WTC11 (cell line): ENCODE data around the gene PPARD.

Experiments used
- NR2C2 ChIP-seq: sonication (generic); formaldehyde crosslinking; IDR thresholded peaks from 2 replicates; pipeline ENCODE4 v1.8.0; 2022; ENCODE audit warnings: mild to moderate bottlenecking, missing genetic modification reagents
- TF ChIP-seq, protein P1 (sequence below): fragments of 200-600 bp; IDR thresholded peaks from 2 replicates; pipeline ENCODE4 v1.8.0; 2022; ENCODE audit warnings: antibody characterized with exemption
- TF ChIP-seq, protein P2 (sequence below): sonication (generic); formaldehyde crosslinking; IDR thresholded peaks from 2 replicates; pipeline ENCODE4 v1.8.1; 2023; ENCODE audit warnings: mild to moderate bottlenecking, missing genetic modification reagents, borderline replicate concordance

DNA sequence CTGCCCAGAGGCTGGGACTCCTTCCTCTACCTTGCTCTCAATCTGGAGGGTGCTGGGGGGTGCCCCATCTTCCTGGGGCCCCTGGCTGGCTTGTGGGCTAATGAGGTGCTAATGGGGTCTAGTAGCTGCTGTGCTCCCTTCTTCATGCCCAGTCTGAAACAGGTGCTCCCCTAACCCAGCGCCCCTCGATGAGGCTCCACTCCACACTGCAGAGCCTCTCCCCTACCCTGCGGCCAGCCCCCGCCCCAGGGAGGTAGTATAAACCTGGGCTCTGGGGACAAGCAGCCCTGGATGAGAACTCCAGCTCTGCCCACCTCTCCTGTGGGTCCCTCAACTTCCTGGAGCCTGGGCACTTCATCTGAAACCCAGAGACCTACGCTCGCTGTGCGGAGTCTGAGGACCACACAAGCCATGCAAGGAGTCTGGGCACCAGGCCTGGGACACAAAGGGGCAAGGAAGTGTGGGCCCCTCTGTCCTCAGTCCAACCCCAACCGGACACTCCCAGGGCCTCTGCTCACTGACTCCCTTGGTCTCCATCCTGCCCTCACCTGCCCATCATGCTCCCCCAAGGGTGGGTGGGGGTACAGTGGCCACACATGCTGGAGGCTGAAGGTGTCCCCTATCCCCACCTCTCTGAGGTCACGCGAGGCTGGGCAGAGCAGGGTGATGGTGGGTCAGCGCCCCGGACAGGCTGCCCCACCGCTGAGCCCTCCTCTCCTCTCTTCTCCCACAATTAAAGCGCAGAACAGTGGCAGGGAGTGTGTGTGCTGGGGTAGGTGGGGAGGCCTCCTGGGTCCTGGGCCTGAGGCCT lies 132.0 kb downstream of the PPARD start:
- TF ChIP-seq, protein P1, sequence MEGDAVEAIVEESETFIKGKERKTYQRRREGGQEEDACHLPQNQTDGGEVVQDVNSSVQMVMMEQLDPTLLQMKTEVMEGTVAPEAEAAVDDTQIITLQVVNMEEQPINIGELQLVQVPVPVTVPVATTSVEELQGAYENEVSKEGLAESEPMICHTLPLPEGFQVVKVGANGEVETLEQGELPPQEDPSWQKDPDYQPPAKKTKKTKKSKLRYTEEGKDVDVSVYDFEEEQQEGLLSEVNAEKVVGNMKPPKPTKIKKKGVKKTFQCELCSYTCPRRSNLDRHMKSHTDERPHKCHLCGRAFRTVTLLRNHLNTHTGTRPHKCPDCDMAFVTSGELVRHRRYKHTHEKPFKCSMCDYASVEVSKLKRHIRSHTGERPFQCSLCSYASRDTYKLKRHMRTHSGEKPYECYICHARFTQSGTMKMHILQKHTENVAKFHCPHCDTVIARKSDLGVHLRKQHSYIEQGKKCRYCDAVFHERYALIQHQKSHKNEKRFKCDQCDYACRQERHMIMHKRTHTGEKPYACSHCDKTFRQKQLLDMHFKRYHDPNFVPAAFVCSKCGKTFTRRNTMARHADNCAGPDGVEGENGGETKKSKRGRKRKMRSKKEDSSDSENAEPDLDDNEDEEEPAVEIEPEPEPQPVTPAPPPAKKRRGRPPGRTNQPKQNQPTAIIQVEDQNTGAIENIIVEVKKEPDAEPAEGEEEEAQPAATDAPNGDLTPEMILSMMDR, result no peak
- TF ChIP-seq, protein P2, sequence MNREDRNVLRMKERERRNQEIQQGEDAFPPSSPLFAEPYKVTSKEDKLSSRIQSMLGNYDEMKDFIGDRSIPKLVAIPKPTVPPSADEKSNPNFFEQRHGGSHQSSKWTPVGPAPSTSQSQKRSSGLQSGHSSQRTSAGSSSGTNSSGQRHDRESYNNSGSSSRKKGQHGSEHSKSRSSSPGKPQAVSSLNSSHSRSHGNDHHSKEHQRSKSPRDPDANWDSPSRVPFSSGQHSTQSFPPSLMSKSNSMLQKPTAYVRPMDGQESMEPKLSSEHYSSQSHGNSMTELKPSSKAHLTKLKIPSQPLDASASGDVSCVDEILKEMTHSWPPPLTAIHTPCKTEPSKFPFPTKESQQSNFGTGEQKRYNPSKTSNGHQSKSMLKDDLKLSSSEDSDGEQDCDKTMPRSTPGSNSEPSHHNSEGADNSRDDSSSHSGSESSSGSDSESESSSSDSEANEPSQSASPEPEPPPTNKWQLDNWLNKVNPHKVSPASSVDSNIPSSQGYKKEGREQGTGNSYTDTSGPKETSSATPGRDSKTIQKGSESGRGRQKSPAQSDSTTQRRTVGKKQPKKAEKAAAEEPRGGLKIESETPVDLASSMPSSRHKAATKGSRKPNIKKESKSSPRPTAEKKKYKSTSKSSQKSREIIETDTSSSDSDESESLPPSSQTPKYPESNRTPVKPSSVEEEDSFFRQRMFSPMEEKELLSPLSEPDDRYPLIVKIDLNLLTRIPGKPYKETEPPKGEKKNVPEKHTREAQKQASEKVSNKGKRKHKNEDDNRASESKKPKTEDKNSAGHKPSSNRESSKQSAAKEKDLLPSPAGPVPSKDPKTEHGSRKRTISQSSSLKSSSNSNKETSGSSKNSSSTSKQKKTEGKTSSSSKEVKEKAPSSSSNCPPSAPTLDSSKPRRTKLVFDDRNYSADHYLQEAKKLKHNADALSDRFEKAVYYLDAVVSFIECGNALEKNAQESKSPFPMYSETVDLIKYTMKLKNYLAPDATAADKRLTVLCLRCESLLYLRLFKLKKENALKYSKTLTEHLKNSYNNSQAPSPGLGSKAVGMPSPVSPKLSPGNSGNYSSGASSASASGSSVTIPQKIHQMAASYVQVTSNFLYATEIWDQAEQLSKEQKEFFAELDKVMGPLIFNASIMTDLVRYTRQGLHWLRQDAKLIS, result no peak
- no peak for TF ChIP-seq NR2C2
